Measurements from ENCODE around the gene ABI3BP.
A peak's percentile ranks its signal among the peaks of the same experiment; 100 is the strongest.

ABI3BP gene

DNA sequence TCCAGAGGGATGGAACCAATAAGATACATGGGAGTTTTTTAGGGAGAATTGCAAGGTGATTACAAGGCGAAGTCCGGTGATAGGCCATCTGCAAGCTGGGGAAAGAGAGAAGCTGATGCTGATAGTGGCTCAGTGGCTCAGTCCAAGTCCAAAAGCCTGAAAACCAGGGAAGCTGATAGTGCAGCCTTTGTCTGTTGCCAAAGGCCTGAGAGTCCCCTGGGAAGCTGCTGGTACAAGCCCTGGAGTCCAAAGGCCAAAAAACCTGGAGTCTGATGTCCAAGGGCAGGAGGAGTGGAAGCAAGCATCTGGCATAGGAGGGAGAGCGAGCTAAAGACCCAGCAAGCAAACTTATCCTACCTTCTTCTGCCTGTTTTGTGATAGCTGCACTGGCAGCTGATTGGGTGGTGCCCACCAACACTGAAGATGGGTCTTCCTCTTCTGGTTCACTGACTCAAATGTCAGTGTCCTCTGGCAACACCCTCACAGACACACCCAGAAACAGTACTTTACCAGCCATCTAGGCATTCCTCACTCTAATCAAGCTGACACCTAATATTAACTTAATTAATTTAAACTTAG is 267.2 kb downstream of the ABI3BP start:
- DNase-seq (ENCODE audit: low read depth), result no peak

DNA sequence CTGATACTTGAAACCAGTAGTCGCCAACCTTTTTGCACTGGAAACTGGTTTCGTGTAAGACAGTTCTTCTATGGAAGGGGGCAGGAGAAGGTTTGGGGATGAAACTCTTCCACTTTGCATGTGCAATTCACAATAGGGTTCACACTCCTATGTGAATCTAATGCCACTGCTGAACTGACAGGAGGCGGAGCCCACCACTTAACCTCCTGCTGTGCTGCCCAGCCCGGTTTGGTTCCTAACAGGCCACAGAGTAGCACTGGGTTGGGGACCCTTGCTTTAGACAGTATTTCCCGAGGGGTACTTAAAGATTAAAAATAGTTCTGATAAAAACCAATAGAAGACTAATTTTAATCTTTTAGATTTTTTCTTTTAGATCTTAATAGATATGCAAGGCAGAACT is 272.8 kb downstream of the ABI3BP start:
- DNase-seq (ENCODE audit: low read depth), result no peak

DNA sequence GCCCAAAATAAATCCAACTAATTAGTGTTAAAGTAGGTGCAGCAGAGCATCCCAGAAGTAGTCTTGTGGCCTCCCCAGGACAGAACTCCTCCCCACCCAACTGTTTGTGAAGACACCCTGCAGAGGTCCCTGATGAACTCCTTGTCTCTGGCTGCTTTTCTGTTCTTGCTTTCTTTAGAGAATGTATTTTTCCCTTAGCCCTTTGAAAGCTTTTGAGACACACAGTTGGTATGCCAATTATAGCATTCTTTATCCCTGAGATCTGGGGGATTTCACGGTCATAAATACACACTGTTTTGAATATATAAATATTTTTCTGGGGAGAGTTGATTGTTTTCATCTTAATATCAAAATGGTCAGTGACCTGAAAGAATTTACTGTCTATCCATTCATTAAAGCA is 274.1 kb downstream of the ABI3BP start:
- no peak for DNase-seq (ENCODE audit: low read depth)

DNA sequence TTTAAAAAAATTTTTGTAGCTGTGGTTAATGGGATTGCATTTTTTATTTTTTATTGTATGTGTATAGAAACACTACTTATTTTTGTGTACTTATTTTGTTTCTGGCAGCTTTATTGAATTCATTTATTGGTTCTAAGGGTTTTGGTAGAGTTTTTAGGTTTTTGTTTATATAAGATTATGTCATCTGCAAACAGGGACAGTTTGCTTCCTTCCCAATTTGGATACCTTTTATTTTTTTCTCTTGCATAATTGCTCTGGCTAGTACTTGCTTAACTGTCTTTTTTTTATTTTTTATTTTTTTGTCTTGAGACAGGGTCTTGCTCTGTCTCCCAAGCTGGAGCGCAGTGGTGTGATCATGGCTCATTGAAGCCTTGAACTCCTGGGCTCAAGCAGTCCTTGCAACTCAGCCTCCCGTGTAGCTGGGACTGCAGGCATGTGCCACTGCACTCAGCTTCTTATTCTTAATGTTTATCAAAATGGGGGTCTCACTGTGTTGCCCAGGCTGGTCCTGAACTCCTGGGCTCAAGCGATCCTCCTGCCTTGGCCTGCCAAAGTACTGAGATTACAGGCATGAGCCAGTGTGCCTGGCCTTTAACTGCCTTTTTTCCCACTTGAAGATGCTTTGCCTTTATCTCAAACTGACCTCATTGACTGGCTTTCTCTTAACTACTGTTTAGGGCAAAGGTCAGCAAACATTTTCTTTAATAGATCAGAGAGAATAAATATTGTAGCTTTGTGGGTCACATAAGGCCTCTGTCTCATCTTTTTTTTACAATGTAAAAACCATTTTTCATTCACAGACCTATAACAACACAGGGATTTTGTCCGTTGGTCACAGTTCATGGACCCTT is 275.4 kb downstream of the ABI3BP start:
- DNase-seq (ENCODE audit: low read depth), result no peak

DNA sequence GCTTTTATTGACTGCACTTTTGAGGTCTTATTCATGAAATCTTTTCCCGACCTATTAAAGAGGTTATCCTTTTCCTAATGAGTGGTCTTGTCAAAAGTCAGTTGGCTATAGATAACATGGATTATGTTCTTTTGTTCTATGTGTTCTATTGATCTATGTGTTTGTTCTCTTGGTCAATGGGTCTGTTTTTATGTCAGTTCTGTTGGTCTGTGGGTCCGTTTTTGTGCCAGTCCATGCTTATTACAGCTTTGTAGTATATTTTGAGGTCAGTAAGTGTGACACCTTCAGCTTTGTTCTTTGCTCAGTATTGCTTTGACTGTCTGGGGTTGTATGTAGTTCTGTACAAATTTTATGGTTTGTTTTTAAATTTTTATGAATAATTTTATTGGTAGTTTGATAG is 276.2 kb downstream of the ABI3BP start:
- DNase-seq (ENCODE audit: low read depth), result no peak

DNA sequence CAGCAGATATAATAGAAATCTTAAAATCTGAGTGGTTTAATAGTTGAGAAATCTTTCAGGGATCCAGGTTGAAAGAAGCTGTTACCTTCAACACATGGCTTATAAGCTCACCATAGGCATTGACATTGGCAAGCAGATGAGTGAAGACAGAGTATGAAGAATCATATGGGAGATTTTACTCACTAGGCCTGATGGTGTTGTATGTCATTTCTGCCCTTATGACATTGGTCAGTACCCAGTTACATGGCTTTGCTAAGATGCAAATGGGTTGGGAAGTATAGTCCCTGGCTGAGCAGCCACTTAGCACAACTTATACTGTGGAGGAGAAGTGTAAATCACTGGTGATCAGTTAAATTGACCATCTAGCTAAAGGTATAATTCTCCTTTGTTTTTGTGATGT is 278.0 kb downstream of the ABI3BP start:
- DNase-seq (ENCODE audit: low read depth), result no peak

DNA sequence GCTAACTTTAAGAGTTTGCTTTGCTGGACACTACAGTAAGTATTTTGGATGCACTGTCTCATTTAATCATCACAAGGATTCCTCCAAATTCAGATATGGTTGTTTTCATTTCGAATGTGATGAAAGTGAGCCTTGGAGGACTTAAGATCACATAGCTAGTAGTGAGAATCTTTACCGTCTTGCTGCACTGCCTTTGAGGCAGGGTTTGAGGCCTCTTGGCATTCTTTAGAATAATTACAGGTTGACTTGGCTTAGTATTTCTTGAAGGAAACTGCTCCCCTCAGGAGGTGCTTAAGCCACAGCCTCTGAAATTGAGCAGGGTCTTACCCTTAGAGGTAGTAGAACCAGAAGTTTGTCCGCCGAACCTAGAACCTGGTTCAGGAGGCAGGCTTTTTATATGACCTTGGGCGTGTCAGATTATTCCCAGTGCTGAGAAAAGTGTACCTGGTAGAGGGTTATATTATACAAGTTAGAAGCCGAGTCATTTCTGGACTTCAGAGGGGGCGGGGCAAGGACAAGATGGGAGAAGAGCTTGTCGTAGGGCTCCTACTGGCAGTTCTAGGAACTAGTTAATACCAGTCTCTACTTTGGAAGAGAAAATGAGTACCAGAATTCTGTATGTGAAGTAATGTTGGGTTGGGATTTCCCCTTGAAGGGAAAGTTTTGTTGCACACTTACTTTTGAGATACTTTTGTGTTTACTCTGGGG is 282.8 kb downstream of the ABI3BP start:
- DNase-seq (ENCODE audit: low read depth), result peak; percentile 4

DNA sequence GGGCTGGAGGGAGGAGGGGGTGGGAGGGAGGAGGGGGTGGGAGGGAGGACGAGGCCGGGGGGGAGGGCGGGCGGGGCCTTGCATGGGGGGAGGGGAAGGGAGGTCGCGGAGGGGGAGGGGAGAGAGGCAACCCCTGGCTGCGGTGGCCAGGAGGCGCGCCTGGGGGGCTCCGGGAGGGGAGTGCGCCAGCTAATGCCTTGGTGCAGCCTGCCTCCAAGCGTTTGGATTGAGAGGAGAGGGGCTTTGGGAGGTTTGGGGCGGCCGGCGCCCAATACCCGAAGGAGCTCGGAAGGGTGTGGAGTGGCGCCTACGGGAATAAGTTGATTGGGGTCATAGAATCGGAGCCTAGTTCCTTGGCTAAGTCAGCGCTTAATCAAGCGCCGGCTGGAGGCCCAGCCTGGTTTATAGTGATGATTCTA is 283.4 kb downstream of the ABI3BP start:
- peak; percentile 18 for DNase-seq (ENCODE audit: low read depth)

DNA sequence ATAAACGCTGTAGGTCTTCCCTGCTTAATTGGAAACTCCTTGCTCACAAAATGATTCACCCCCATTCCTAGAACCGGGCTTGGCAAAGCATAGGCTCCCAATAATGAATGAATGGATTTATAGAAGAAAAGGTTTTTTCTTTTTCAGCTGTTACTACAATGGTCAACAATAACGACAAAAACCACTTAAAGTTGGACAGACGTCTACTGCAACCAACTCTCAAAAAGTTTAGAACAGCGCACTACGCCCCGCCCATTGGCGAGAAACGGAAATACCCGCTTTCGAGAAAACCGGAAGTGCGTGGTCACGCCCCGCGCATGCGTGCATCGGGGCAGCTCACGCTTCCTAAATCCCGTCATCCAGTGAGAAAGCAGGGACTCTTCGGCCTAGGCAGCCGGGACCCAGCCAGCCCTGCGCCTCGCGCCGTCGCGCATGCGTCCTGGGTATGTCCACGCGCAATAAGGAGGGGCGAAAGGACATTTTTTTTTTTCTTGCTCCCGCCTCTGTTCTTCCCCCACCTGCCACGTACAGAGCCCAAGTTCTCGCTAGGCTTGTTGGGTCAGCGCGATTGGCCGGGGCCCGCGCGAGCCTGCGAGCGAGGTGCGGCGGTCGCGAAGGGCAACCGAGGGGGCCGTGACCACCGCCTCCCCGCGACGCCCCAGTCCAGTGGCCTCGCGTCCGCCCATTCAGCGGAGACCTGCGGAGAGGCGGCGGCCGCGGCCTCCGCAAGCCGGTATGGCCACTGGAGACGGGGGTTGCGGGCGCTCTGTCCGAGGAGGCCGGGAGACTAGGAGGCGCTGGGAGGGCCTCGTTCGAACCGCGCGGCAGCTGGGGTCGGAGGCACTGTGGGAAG is 284.0 kb downstream of the ABI3BP start, which contains the start of gene TFG:
Gene TFG, plus strand, starts transcription at position 506 of the 853 bp plus-strand sequence. CDS start 4,192 bp downstream, outside the sequence.
- peak; percentile 97 for DNase-seq (ENCODE audit: low read depth)

DNA sequence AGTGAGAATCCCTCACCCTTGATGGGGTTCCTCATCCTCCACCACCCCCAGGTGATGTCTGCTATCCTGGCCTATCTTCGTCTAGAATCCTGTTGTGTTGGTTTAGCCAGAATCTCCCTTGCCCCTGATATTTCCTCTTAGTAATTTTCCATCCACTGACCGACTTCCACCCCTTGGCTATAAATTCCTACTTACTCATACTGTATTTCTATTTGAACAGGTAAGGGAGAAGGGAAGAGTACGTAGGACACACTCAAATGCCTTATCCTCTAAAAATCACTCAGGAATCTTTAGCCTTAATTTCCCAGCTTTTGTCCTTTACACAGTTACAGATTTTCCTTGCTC is 284.6 kb downstream of the ABI3BP start:
- DNase-seq (ENCODE audit: low read depth), result no peak

DNA sequence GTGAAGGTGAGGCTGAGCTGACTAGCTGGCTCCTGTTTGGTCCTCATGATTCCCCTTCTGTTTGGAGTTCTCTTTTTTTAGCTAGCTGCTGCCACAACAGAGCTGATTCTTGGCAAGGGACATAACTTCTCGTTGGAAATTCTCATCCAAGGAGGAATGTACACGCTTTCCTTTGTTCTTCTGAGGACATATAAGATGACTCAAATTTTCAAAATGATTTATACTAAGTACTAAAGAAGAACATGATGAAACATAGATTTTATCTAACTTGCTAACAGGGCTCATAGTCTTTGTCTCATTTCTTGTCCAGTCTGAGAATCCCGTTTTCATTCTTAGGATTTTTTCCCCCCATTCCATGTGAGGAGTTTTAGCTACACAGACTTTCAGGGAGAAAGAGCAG is 286.9 kb downstream of the ABI3BP start:
- no peak for DNase-seq (ENCODE audit: low read depth)

DNA sequence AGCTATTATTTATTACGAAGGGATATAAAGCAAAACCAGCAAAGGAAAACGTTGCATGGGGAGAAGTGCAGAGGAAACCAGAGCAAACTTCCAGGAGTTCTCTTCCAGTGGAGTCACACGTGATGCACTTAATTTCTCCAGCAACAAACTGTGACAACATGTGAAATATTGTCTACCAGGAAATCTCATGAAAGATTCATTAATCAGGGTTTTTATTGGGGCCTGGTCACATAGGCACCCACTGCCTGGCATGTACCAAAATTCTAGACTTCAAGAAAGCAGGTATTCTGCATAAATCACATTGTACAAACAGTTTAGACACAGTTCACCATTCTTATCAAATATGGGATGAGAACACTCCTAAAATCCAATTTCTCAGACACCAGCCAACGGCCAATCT is 289.4 kb downstream of the ABI3BP start:
- no peak for DNase-seq (ENCODE audit: low read depth)

DNA sequence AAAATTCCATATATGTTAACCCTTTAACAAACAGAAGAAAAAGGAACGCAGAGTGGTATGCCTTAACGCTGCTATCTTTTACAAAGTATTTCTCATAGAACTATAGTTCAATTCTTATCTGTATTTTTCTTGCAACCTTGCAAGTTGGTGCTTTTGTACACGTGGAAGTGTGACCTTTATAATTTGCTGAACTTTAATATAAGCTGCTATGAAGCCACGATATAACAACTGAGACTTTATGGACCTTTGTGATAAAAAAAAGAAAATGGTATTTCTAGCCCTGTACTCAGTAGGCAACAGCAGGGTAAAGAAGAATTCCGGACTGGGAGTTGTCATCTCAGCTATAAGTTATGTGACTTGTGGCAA is 290.3 kb downstream of the ABI3BP start:
- DNase-seq (ENCODE audit: low read depth), result no peak

DNA sequence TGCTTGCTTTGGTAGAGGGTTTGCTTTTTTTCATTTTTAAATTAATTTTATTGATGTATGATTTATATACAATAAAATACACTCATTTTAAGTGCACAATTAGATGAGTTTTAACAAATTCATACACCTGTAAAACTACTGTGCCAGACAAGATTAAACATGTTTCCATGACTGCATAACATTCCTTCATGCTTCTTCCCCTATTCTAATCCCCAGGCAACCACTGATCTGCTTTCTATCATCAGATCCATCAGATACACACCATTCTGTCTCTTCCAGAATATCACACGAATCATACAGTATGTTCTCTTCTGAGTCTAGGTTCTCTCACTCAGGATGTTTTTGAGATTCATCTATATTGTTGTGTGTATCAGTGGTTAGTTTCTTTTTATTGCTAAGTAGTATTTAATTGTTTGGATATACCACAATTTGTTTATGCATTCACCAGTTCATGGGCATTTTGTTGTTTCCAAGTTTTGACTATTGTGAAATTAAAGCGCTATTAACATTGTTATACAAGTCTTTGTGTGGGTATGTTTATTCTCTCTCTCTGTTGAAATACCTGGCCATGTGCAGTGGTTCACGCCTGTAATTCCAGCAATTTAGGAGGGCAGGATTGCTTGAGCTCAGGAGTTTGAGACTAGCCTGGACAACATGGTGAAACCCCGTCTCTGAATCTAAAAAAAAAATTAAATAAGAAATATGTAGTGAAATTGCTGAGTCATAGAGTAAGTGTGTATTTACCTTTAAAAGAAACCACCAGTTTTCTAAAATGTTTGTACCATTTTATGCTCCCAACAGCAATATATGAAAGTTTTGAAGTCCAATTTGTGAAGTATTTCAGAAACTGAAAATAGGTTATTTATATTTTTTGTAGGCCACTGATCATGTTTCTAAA is 290.9 kb downstream of the ABI3BP start:
- no peak for DNase-seq (ENCODE audit: low read depth)

DNA sequence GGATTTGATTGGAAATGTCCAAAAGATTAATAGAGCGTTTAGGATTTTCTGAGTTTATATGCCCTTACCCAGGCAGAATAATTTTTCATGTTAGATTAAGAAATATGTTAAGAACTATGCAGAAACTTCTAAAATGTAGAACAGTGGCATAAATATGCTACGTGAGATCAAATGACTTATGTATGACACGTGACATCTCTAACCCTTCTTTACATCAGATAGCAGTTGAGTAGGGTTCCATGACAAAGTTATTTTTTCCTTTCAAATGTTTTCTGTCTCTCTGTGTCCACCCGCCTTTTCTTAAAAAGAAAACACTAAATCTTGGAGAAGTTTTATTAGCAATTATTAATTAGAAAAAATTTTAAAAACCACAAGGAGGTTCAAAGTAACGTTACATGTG is 292.5 kb downstream of the ABI3BP start:
- DNase-seq (ENCODE audit: low read depth), result no peak

Data from stimulated activated CD8-positive, alpha-beta memory T cell treated with anti-CD3 and anti-CD28 coated beads, Interleukin-12 subunit alpha, Interleukin-12 subunit beta, amount 100 ng/mL, for 1 hour (primary cell).